H1 (cell line): ENCODE measurements around the gene DOLK. TPM values are rescaled to one million over a fixed set of nuclear protein-coding genes. Genes with fewer than 3 reads are reported as not detected.
A peak's percentile ranks its signal among the peaks of the same experiment; 100 is the strongest.

ENCODE experiments used
- CTCF ChIA-PET: fragments of 300-600 bp; sonication (Branson Sonifier 250); formaldehyde crosslinking; loops from one replicate; lab custom pipeline; 2021; ENCODE audit not compliant: partially characterized antibody; lab: Charles Lee
- POLR2A ChIA-PET: fragments of 300-600 bp; sonication (Branson Sonifier 250); formaldehyde crosslinking; loops from one replicate; lab custom pipeline; 2021; ENCODE audit warnings: inconsistent platforms; ENCODE audit not compliant: partially characterized antibody; lab: Charles Lee
- DNase-seq, 2 experiments: peaks; one replicate each; pipeline versions ENCODE4 v3.0.0 to v3.0.0-alpha.2; 2010 to 2022; ENCODE audit warnings: low spot score in 2 of 2, low read depth in 1 of 2, mixed read lengths in 1 of 2
- FAIRE-seq: peaks from 2 replicates; lab custom pipeline; 2011; peaks lifted over from hg19 to GRCh38; lab: Jason Lieb, UNC
- H2AFZ ChIP-seq: 2 replicates; pipeline ENCODE4 v1.8.1; 2012; ENCODE audit warnings: low read length, inconsistent platforms
- H2AK5ac ChIP-seq: 2 replicates; pipeline ENCODE4 v1.6.1; 2013; ENCODE audit warnings: low read depth, low read length
- H2BK120ac ChIP-seq: replicated peaks from 2 replicates; pipeline ENCODE3; 2013; ENCODE audit warnings: low read depth, low read length, inconsistent platforms
- H2BK12ac ChIP-seq: 2 replicates; pipeline ENCODE4 v1.6.1; 2013; ENCODE audit warnings: low read depth, low read length
- H2BK15ac ChIP-seq: 2 replicates; pipeline ENCODE4 v1.6.1; 2013; ENCODE audit warnings: low read length
- H2BK20ac ChIP-seq: 2 replicates; pipeline ENCODE4 v1.6.1; 2013; ENCODE audit warnings: low read length
- H2BK5ac ChIP-seq: 2 replicates; pipeline ENCODE4 v1.6.1; 2013; ENCODE audit warnings: low read depth, low read length
- H3K14ac ChIP-seq: 2 replicates; pipeline ENCODE4 v1.6.1; 2013; ENCODE audit warnings: inconsistent platforms; ENCODE audit not compliant: insufficient read length
- H3K18ac ChIP-seq: 2 replicates; pipeline ENCODE4 v1.6.1; 2013; ENCODE audit warnings: low read length; ENCODE audit errors: extremely low read depth
- H3K23ac ChIP-seq: 2 replicates; pipeline ENCODE4 v1.6.1; 2013; ENCODE audit warnings: inconsistent platforms; ENCODE audit not compliant: insufficient read length
- H3K23me2 ChIP-seq: 2 replicates; pipeline ENCODE4 v1.6.1; 2013; ENCODE audit warnings: low read depth, low read length
- H3K27ac ChIP-seq: 2 replicates; pipeline ENCODE4 v1.6.1; 2011; ENCODE audit warnings: low read depth, low read length, inconsistent platforms
- H3K27me3 ChIP-seq, 4 experiments: replicated peaks in 1 of 4; 1 replicate in 1 of 4; 2 replicates in 3 of 4; pipeline versions ENCODE4 v1.6.1 to v1.8.1; 2011 to 2013; ENCODE audit warnings: low read length in 3 of 4, mild to moderate bottlenecking in 3 of 4, inconsistent platforms in 2 of 4, mixed read lengths in 2 of 4, moderate library complexity in 1 of 4; ENCODE audit not compliant: control insufficient read depth in 3 of 4, insufficient read depth in 3 of 4; ENCODE audit errors: extremely low read depth in 1 of 4
- H3K36me3 ChIP-seq, 4 experiments: 2 replicates each; pipeline versions ENCODE4 v1.6.1 to v1.8.1; 2011 to 2013; ENCODE audit warnings: mild to moderate bottlenecking in 4 of 4, low read length in 3 of 4, moderate library complexity in 2 of 4, control low read depth in 1 of 4, inconsistent platforms in 1 of 4; ENCODE audit not compliant: insufficient read depth in 4 of 4, control insufficient read depth in 2 of 4
- H3K4ac ChIP-seq: replicated peaks from 2 replicates; pipeline ENCODE3; 2013; ENCODE audit warnings: low read length, low read depth, mixed read lengths, inconsistent platforms; ENCODE audit not compliant: insufficient read length
- H3K4me1 ChIP-seq, 4 experiments: replicated peaks in 1 of 4; 1 replicate in 1 of 4; 2 replicates in 3 of 4; pipeline versions ENCODE4 v1.6.1 to v1.8.1; 2011 to 2013; ENCODE audit warnings: low read length in 3 of 4, inconsistent platforms in 2 of 4, mixed read lengths in 1 of 4; ENCODE audit not compliant: insufficient read depth in 4 of 4, control insufficient read depth in 3 of 4
- H3K4me2 ChIP-seq, 2 experiments: 2 replicates each; pipeline versions ENCODE4 v1.6.1 to v1.8.1; 2011 to 2013; ENCODE audit warnings: low read depth in 2 of 2, low read length in 2 of 2, control low read depth in 1 of 2, inconsistent platforms in 1 of 2, mild to moderate bottlenecking in 1 of 2; ENCODE audit not compliant: insufficient read depth in 1 of 2
- H3K4me3 ChIP-seq, 4 experiments: fragments of 200-600, 300-600 bp in 1 of 4; sonication (generic), shearing (Covaris generic), sonication (Bioruptor Twin) in 1 of 4; 2 replicates each; pipeline versions ENCODE4 v1.5.1 to v1.8.1; 2011 to 2016; ENCODE audit warnings: low read length in 4 of 4, low read depth in 3 of 4, control low read depth in 2 of 4, inconsistent platforms in 2 of 4, mild to moderate bottlenecking in 2 of 4, mixed read lengths in 1 of 4, moderate library complexity in 1 of 4; ENCODE audit not compliant: insufficient read depth in 2 of 4; ENCODE audit errors: extremely low read depth in 1 of 4
- H3K56ac ChIP-seq: replicated peaks from 2 replicates; pipeline ENCODE3; 2013; ENCODE audit warnings: low read depth, mild to moderate bottlenecking, mixed read lengths, low read length, inconsistent platforms; ENCODE audit not compliant: insufficient read length
- H3K79me1 ChIP-seq: 2 replicates; pipeline ENCODE4 v1.6.1; 2013; ENCODE audit warnings: low read depth, low read length, control low read depth
- H3K79me2 ChIP-seq, 2 experiments: 2 replicates each; pipeline versions ENCODE4 v1.6.1 to v1.8.1; 2012 to 2013; ENCODE audit warnings: low read length in 2 of 2, mild to moderate bottlenecking in 2 of 2, inconsistent platforms in 1 of 2; ENCODE audit not compliant: insufficient read depth in 2 of 2, control insufficient read depth in 1 of 2
- H3K9ac ChIP-seq, 4 experiments: replicated peaks in 1 of 4; 1 replicate in 1 of 4; 2 replicates in 3 of 4; pipeline versions ENCODE4 v1.6.1 to v1.8.1; 2011 to 2013; ENCODE audit warnings: low read depth in 3 of 4, low read length in 3 of 4, control low read depth in 2 of 4, mild to moderate bottlenecking in 2 of 4, moderate library complexity in 2 of 4, inconsistent platforms in 1 of 4; ENCODE audit errors: extremely low read depth in 1 of 4
- H3K9me3 ChIP-seq, 2 experiments: 2 replicates each; pipeline versions ENCODE4 v1.6.1 to v1.8.1; 2012 to 2013; ENCODE audit warnings: mild to moderate bottlenecking in 2 of 2, moderate library complexity in 2 of 2, control low read depth in 1 of 2, inconsistent platforms in 1 of 2, low read depth in 1 of 2, low read length in 1 of 2, mixed read lengths in 1 of 2; ENCODE audit not compliant: insufficient read depth in 2 of 2
- H4K20me1 ChIP-seq, 2 experiments: replicated peaks in 1 of 2; 2 replicates each; pipeline versions ENCODE3 to v1.8.1; 2011 to 2013; ENCODE audit warnings: inconsistent platforms in 2 of 2, low read length in 2 of 2, mild to moderate bottlenecking in 1 of 2; ENCODE audit not compliant: insufficient read depth in 2 of 2, control insufficient read depth in 1 of 2
- H4K5ac ChIP-seq: 2 replicates; pipeline ENCODE4 v1.6.1; 2013; ENCODE audit warnings: low read length, low read depth, mixed read lengths, inconsistent platforms; ENCODE audit not compliant: insufficient read length
- H4K8ac ChIP-seq: 2 replicates; pipeline ENCODE4 v1.8.0; 2013; ENCODE audit warnings: mild to moderate bottlenecking, moderate library complexity, low read length, inconsistent platforms; ENCODE audit not compliant: insufficient read depth; ENCODE audit errors: extremely low read depth
- H4K91ac ChIP-seq: replicated peaks from 2 replicates; pipeline ENCODE3; 2013; ENCODE audit warnings: low read length, mixed read lengths, inconsistent platforms; ENCODE audit not compliant: insufficient read length
- EGR1 ChIP-seq: IDR thresholded peaks from 2 replicates; pipeline ENCODE4 v1.6.1; 2011; ENCODE audit warnings: low read depth, low read length, borderline replicate concordance
- JUND ChIP-seq: IDR thresholded peaks from 2 replicates; pipeline ENCODE4 v1.6.1; 2011; ENCODE audit warnings: mild to moderate bottlenecking, improper control_type of control experiment, low read length
- RBBP5 ChIP-seq: IDR thresholded peaks from 2 replicates; pipeline ENCODE4 v1.7.1; 2012; ENCODE audit warnings: low read depth, mild to moderate bottlenecking, inconsistent platforms, low read length, moderate library complexity, borderline replicate concordance
- SIN3A ChIP-seq, 2 experiments: IDR thresholded peaks in 1 of 2; conservative IDR thresholded peaks in 1 of 2; 2 replicates each; pipeline ENCODE4 v1.6.1; 2011 to 2012; ENCODE audit warnings: low read length in 2 of 2, improper control_type of control experiment in 1 of 2, low read depth in 1 of 2, mild to moderate bottlenecking in 1 of 2
- SIX5 ChIP-seq: IDR thresholded peaks from 2 replicates; pipeline ENCODE4 v1.6.1; 2011; ENCODE audit warnings: mild to moderate bottlenecking, low read depth, low read length
- WGBS, 2 experiments: shearing (Covaris generic) in 1 of 2; methylation state at CpG; one replicate each; pipeline versions ENCODE4 v1.1.6 to v1.1.7; 2013 to 2015; ENCODE audit warnings: low lambda C conversion rate in 2 of 2, mixed read lengths in 2 of 2, inconsistent platforms in 1 of 2, low coverage in 1 of 2, missing lambda C conversion rate in 1 of 2; ENCODE audit not compliant: insufficient replicate concordance in 2 of 2, insufficient coverage in 1 of 2, insufficient read length in 1 of 2; ENCODE audit errors: extremely low coverage in 1 of 2, missing lambda C conversion rate in 1 of 2; 5-methylcytosine and 5-hydroxymethylcytosine counted together
- polyA plus RNA-seq, 7 experiments: library from polyadenylated mRNA; depleted of rRNA in 3 of 7; stranded (reverse) in 5 of 7; unstranded in 2 of 7; fragments of >200 nt in 5 of 7; fragments of 200-250 nt in 2 of 7; gene quantifications; 1 replicate in 5 of 7; 2 replicates in 1 of 7; 4 replicates in 1 of 7; pipeline versions ENCODE4 v1.2.1 to v1.2.3, GENCODE V29; 2011 to 2013; ENCODE audit warnings: missing spikeins in 2 of 7, mixed read lengths in 2 of 7
- total RNA-seq: library from RNA; stranded (reverse); fragmentation: NEBNext Ultra II Directional; extraction: Animal tissue kit (Norgen Biotek cat#: 25700); gene quantifications from 2 replicates; pipeline ENCODE4 v1.2.1, GENCODE V29; 2021

Gene DOLK
- total and polyA plus RNA-seq, 2 of the 8 experiments (the other 6 are each of a cell fraction or from before 2014, with no cell fraction given): 17.2 to 44.3 TPM

DNA sequence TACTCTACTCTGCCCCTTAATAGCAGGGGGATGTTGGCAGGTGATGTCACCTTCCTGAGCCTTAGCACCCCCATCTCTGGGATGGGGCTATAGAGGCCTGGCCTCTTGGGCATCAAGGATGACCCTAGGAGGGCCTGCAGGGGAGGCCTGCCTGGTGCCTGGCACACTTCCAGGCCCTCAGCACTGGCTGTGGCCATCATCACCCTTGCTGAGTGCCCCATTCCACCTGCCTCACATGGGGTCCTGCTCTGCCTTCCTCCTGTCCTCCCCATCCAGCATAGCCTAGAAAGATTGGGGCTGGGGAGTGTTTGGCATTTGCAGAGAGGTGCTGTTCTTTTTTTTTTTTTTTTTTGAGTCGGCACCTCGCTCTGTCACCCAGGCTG, 44.3 kb downstream of the DOLK start:
- H4K8ac ChIP-seq: peak overlapping the region; percentile 28
- peaks cover 9 to 16% (median 11%) of the 10 kb centered on the region in 4 experiments; a peak in 6 of 8 replicates for H3K36me3 ChIP-seq
- H3K4me3 ChIP-seq: no peak overlapping the region
- H2BK120ac ChIP-seq: no peak overlapping the region
- H2AK5ac ChIP-seq: no peak overlapping the region
- peaks cover 3 to 55% of the 10 kb centered on the region in 2 experiments; a peak in 3 of 4 replicates for H3K79me2 ChIP-seq
- H3K4ac ChIP-seq: no peak overlapping the region
- H3K56ac ChIP-seq: no peak overlapping the region
- CTCF ChIA-PET: interaction anchor here (1.0 kb wide), 1 partner anchor 33 kb away, joined by 3 read pairs; no protein-coding TSS in a partner anchor
- H3K79me1 ChIP-seq: peaks cover 13% of the 10 kb centered on the region
- peaks cover 0 to 4% (median 0%) of the 10 kb centered on the region in 4 experiments; a peak in 1 of 7 replicates for H3K4me1 ChIP-seq
- H3K23ac ChIP-seq: no peak overlapping the region
- POLR2A ChIA-PET: interaction anchor here (0.7 to 1.5 kb wide), 5 partner anchors 9 to 84 kb away, joined by 3 to 4 read pairs (median 3); no protein-coding TSS in a partner anchor
- no peak overlapping the region for H3K4me2 ChIP-seq
- H2BK5ac ChIP-seq: no peak overlapping the region
- WGBS, 2 experiments: no CpG with 5 or more reads among the region's 2 CpGs
- no peak overlapping the region for H4K5ac ChIP-seq
- H3K27me3 ChIP-seq: no peaks in the 10 kb centered on the region
- no peak overlapping the region for H2BK20ac ChIP-seq
- FAIRE-seq (no peak), DNase-seq (no peak)
- H3K27ac ChIP-seq: no peak overlapping the region
- H4K91ac ChIP-seq: no peak overlapping the region
- no peak overlapping the region for H2AFZ ChIP-seq
- H2BK12ac ChIP-seq: 0 out of 2 replicates have a peak overlapping the region, but pooled peaks have one; percentile 17
- no peak overlapping the region for H2BK15ac ChIP-seq
- H3K23me2 ChIP-seq: no peaks in the 10 kb centered on the region
- no peak overlapping the region for H3K18ac ChIP-seq
- no peak overlapping the region for H3K14ac ChIP-seq
- no peaks in the 10 kb centered on the region for H3K9me3 ChIP-seq
- no peak overlapping the region for H3K9ac ChIP-seq
- peaks cover 7 to 17% of the 10 kb centered on the region in 2 experiments for H4K20me1 ChIP-seq
- no peak for TF ChIP-seq SIX5
- TF ChIP-seq JUND: no peak
- no peak for TF ChIP-seq SIN3A (conservative IDR thresholded peaks at IDR 0.05 in 1 of 2, IDR thresholded peaks at IDR 0.05 in 1 of 2; ENCODE audit: low read depth in 1 of 2, low read length in 2 of 2)
- TF ChIP-seq EGR1: no peak
- no peak for TF ChIP-seq RBBP5
